Measurements from ENCODE around the gene CCDC88C.

DNA sequence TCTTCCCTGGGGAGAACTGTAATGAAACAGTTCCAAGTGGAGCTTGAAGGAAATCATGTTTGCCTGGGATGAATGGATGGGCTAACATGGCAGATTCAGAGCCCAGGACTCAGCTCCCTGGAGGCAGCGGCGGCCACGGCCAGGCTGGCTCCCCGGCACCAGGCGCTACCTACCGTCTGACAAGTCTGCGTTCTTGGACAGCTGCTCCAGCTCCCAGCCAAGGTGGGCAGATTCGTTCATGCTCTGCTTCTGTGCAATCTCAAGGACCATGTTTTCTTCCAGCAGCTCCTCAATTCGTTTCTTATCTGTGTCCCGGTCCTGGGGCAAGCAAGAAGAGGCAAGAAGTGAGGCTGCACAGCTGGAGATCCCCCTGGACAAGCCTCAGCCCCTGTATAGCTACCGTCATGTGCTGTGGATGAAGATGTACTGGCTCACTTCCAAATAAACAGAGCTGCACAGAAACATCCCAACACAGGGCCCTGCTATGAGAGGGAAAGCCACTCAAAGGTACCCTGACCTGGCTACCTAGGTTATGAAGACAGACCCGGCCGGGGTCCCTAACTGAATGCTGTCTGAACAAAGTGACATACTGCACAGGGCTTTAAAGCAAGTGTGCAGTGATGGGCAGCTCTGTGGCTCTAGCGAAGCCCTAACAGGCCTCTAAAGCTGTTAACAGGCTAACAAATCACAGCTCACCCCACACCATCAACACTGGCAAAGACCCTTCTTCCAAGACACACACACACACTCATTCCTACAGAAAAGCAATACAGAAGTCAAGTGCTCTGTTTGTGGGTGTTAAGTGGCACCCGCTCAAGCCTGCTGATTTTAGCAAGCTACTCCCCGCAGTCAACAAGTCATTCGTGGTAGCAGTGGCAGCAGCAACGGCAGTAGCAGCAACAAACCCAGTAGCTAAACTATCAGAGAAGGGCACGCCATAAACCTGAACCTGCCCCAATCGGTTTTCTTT, 92.7 kb downstream of the CCDC88C start:
- TF ChIP-seq POLR2AphosphoS5 (IDR thresholded peaks at IDR 0.05; ENCODE audit: low read depth) (no peak), CREB1 (CRISPR knock-in tag; IDR thresholded peaks at IDR 0.05; ENCODE audit: low read depth) (no peak), EZH2 (IDR thresholded peaks at IDR 0.05; ENCODE audit: low read depth, unreplicated experiment) (no peak), EZH2phosphoT487 (IDR thresholded peaks at IDR 0.05; ENCODE audit: unreplicated experiment) (no peak), JUNB (IDR thresholded peaks at IDR 0.05; ENCODE audit: unreplicated experiment) (no peak), ZNF114 (CRISPR knock-in tag; IDR thresholded peaks at IDR 0.05) (no peak)
- TF ChIP-seq, protein P1, sequence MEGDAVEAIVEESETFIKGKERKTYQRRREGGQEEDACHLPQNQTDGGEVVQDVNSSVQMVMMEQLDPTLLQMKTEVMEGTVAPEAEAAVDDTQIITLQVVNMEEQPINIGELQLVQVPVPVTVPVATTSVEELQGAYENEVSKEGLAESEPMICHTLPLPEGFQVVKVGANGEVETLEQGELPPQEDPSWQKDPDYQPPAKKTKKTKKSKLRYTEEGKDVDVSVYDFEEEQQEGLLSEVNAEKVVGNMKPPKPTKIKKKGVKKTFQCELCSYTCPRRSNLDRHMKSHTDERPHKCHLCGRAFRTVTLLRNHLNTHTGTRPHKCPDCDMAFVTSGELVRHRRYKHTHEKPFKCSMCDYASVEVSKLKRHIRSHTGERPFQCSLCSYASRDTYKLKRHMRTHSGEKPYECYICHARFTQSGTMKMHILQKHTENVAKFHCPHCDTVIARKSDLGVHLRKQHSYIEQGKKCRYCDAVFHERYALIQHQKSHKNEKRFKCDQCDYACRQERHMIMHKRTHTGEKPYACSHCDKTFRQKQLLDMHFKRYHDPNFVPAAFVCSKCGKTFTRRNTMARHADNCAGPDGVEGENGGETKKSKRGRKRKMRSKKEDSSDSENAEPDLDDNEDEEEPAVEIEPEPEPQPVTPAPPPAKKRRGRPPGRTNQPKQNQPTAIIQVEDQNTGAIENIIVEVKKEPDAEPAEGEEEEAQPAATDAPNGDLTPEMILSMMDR (conservative IDR thresholded peaks at IDR 0.05; ENCODE audit: low read depth in 2 of 2), result no peak
- TF ChIP-seq, protein P2, sequence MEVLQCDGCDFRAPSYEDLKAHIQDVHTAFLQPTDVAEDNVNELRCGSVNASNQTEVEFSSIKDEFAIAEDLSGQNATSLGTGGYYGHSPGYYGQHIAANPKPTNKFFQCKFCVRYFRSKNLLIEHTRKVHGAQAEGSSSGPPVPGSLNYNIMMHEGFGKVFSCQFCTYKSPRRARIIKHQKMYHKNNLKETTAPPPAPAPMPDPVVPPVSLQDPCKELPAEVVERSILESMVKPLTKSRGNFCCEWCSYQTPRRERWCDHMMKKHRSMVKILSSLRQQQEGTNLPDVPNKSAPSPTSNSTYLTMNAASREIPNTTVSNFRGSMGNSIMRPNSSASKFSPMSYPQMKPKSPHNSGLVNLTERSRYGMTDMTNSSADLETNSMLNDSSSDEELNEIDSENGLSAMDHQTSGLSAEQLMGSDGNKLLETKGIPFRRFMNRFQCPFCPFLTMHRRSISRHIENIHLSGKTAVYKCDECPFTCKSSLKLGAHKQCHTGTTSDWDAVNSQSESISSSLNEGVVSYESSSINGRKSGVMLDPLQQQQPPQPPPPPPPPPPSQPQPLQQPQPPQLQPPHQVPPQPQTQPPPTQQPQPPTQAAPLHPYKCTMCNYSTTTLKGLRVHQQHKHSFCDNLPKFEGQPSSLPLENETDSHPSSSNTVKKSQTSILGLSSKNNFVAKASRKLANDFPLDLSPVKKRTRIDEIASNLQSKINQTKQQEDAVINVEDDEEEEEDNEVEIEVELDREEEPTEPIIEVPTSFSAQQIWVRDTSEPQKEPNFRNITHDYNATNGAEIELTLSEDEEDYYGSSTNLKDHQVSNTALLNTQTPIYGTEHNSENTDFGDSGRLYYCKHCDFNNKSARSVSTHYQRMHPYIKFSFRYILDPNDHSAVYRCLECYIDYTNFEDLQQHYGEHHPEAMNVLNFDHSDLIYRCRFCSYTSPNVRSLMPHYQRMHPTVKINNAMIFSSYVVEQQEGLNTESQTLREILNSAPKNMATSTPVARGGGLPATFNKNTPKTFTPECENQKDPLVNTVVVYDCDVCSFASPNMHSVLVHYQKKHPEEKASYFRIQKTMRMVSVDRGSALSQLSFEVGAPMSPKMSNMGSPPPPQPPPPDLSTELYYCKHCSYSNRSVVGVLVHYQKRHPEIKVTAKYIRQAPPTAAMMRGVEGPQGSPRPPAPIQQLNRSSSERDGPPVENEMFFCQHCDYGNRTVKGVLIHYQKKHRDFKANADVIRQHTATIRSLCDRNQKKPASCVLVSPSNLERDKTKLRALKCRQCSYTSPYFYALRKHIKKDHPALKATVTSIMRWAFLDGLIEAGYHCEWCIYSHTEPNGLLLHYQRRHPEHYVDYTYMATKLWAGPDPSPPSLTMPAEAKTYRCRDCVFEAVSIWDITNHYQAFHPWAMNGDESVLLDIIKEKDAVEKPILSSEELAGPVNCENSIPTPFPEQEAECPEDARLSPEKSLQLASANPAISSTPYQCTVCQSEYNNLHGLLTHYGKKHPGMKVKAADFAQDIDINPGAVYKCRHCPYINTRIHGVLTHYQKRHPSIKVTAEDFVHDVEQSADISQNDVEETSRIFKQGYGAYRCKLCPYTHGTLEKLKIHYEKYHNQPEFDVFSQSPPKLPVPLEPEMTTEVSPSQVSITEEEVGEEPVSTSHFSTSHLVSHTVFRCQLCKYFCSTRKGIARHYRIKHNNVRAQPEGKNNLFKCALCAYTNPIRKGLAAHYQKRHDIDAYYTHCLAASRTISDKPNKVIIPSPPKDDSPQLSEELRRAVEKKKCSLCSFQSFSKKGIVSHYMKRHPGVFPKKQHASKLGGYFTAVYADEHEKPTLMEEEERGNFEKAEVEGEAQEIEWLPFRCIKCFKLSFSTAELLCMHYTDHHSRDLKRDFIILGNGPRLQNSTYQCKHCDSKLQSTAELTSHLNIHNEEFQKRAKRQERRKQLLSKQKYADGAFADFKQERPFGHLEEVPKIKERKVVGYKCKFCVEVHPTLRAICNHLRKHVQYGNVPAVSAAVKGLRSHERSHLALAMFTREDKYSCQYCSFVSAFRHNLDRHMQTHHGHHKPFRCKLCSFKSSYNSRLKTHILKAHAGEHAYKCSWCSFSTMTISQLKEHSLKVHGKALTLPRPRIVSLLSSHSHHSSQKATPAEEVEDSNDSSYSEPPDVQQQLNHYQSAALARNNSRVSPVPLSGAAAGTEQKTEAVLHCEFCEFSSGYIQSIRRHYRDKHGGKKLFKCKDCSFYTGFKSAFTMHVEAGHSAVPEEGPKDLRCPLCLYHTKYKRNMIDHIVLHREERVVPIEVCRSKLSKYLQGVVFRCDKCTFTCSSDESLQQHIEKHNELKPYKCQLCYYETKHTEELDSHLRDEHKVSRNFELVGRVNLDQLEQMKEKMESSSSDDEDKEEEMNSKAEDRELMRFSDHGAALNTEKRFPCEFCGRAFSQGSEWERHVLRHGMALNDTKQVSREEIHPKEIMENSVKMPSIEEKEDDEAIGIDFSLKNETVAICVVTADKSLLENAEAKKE (CRISPR knock-in tag; IDR thresholded peaks at IDR 0.05), result no peak
- TF ChIP-seq, protein P3, sequence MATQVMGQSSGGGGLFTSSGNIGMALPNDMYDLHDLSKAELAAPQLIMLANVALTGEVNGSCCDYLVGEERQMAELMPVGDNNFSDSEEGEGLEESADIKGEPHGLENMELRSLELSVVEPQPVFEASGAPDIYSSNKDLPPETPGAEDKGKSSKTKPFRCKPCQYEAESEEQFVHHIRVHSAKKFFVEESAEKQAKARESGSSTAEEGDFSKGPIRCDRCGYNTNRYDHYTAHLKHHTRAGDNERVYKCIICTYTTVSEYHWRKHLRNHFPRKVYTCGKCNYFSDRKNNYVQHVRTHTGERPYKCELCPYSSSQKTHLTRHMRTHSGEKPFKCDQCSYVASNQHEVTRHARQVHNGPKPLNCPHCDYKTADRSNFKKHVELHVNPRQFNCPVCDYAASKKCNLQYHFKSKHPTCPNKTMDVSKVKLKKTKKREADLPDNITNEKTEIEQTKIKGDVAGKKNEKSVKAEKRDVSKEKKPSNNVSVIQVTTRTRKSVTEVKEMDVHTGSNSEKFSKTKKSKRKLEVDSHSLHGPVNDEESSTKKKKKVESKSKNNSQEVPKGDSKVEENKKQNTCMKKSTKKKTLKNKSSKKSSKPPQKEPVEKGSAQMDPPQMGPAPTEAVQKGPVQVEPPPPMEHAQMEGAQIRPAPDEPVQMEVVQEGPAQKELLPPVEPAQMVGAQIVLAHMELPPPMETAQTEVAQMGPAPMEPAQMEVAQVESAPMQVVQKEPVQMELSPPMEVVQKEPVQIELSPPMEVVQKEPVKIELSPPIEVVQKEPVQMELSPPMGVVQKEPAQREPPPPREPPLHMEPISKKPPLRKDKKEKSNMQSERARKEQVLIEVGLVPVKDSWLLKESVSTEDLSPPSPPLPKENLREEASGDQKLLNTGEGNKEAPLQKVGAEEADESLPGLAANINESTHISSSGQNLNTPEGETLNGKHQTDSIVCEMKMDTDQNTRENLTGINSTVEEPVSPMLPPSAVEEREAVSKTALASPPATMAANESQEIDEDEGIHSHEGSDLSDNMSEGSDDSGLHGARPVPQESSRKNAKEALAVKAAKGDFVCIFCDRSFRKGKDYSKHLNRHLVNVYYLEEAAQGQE (IDR thresholded peaks at IDR 0.05; ENCODE audit: unreplicated experiment), result no peak
- TF ChIP-seq, protein P4, sequence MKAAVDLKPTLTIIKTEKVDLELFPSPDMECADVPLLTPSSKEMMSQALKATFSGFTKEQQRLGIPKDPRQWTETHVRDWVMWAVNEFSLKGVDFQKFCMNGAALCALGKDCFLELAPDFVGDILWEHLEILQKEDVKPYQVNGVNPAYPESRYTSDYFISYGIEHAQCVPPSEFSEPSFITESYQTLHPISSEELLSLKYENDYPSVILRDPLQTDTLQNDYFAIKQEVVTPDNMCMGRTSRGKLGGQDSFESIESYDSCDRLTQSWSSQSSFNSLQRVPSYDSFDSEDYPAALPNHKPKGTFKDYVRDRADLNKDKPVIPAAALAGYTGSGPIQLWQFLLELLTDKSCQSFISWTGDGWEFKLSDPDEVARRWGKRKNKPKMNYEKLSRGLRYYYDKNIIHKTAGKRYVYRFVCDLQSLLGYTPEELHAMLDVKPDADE (IDR thresholded peaks at IDR 0.05), result no peak
